Measurements from ENCODE around the gene SLC7A1.

The SLC7A1 gene

DNA sequence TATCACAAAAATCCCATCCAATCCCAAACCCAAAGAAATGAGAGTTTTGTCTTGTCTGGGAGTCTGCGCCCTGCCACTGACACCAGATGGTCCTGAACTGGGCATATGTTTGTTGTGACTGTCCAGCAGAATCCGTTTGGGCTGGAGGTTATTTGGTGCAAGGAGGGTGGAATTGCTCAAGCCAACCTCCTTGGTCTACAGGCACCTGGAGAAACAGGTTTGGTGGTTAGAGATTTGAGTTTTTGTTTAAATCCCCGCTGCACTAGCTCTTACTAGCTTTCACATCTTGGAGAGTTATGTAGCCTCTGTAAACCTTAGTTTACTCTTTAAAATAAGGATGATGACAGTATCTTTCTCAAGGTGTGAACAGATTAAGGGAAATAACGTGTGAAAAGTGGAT, 101.7 kb downstream of the SLC7A1 start:
- no peaks in the 10 kb centered on the region for H3K27me3 ChIP-seq (ENCODE audit: control insufficient read depth, insufficient read depth, low read length)
- H3K36me3 ChIP-seq (ENCODE audit: control insufficient read depth, low read depth, low read length) = no peaks in the 10 kb centered on the region
- no peak overlapping the region for H3K9ac ChIP-seq (ENCODE audit: low read length)
- no peak overlapping the region for H3K27ac ChIP-seq (ENCODE audit: low read length)
- no peaks in the 10 kb centered on the region for H3K9me3 ChIP-seq (ENCODE audit: control insufficient read depth, low read depth, low read length)
- H3K4me1 ChIP-seq (ENCODE audit: control insufficient read depth, low read depth, low read length) = peaks cover 8% of the 10 kb centered on the region
- no peak overlapping the region for H3K4me3 ChIP-seq (ENCODE audit: low read length)

DNA sequence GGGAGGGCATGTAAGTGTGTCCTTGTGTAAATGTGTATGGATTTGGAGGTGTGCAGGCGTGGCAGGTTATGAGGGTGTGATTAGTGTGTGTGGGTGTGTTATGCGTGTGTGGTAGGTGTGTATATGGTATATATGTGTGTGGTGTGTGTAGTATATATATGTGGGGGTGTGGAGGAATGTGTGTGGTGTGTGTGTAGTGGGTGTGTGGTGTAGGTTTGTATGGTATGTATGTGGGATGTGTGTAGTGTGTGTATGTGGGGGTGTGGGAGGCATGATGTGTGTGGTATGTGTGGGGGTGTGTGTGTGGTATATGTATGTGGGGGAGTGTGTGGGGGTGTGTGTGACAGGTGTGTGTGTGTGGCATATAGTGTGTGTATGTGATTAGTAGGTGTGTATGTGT, 104.2 kb downstream of the SLC7A1 start:
- H3K4me1 ChIP-seq (ENCODE audit: control insufficient read depth, low read depth, low read length) = peaks cover 9% of the 10 kb centered on the region

DNA sequence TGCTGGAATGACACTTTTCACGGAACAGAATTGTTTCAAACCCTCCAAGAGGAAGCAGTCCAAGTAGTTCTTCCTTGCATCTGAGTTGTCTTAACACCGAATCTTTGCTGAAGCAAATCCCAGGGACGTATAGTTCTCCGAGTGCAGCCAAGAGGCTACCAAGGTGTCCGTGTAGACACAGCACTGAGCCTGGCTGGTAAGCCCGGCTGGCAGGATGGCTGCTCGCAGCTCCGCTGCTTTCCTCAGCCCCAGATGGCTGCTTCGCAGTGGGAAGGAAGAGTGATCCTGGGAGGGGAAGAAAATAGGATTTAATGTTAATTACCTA, 105.0 kb downstream of the SLC7A1 start:
- Histone ChIP-seq H3K36me3 (ENCODE audit: control insufficient read depth, low read depth, low read length) (no peaks in the 10 kb centered on the region), H3K27me3 (ENCODE audit: control insufficient read depth, insufficient read depth, low read length) (no peaks in the 10 kb centered on the region), H3K4me3 (ENCODE audit: low read length) (no peak overlapping the region), H3K9ac (ENCODE audit: low read length) (no peak overlapping the region), H3K27ac (ENCODE audit: low read length) (no peak overlapping the region), H3K9me3 (ENCODE audit: control insufficient read depth, low read depth, low read length) (no peaks in the 10 kb centered on the region), H3K4me1 (ENCODE audit: control insufficient read depth, low read depth, low read length) (peaks cover 9% of the 10 kb centered on the region)

More for the DNA sequence above, 104.2 kb downstream of the SLC7A1 start:
- Histone ChIP-seq H3K27me3 (ENCODE audit: control insufficient read depth, insufficient read depth, low read length) (no peaks in the 10 kb centered on the region), H3K36me3 (ENCODE audit: control insufficient read depth, low read depth, low read length) (no peaks in the 10 kb centered on the region), H3K9ac (ENCODE audit: low read length) (no peak overlapping the region), H3K27ac (ENCODE audit: low read length) (no peak overlapping the region), H3K4me3 (ENCODE audit: low read length) (no peak overlapping the region), H3K9me3 (ENCODE audit: control insufficient read depth, low read depth, low read length) (no peaks in the 10 kb centered on the region)

DNA sequence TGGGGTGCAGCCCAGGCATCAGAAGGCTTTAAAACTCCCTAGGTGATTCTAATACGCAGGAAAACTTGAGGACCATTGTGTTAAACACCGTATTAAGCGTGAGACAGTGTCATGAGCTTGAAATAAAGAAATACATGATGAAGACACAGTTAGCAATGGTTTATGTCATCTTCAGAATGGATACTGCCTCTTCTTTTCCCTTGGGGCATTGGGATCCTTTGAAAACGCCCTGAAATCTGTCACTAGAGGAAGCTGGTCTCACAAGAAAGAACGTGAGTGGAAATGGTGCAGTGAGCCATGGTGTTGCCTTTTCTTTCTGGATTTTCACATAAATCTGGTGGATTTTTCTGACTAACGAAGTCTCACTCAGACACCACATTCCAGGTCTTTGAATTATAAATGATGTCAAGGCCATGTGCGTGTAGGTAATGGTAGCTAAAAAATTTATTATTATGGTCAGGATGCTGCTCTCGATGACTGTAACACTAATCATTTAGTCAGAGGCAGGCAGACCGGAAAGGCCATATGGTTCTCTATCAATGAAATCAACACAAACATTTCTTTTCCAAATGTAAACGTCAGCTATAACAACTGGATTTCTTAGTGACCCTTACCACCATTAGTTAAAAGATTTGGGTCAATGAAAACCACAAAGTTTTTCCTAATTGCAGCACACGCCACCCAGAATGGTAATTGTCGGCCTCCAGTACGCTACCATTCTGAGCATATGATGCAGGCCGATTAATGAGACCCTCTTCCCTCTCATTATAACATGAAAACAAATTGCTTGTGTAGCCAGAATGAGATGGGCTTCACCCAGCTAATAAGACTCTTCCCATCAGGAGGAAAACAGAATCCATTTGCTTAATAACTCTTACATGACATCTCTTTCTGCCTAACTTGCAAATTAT, 105.6 kb downstream of the SLC7A1 start:
- Histone ChIP-seq H3K36me3 (ENCODE audit: control insufficient read depth, low read depth, low read length) (no peaks in the 10 kb centered on the region), H3K9ac (ENCODE audit: low read length) (no peak overlapping the region), H3K27me3 (ENCODE audit: control insufficient read depth, insufficient read depth, low read length) (no peaks in the 10 kb centered on the region), H3K27ac (ENCODE audit: low read length) (no peak overlapping the region), H3K9me3 (ENCODE audit: control insufficient read depth, low read depth, low read length) (no peaks in the 10 kb centered on the region), H3K4me1 (ENCODE audit: control insufficient read depth, low read depth, low read length) (peaks cover 9% of the 10 kb centered on the region), H3K4me3 (ENCODE audit: low read length) (no peak overlapping the region)

DNA sequence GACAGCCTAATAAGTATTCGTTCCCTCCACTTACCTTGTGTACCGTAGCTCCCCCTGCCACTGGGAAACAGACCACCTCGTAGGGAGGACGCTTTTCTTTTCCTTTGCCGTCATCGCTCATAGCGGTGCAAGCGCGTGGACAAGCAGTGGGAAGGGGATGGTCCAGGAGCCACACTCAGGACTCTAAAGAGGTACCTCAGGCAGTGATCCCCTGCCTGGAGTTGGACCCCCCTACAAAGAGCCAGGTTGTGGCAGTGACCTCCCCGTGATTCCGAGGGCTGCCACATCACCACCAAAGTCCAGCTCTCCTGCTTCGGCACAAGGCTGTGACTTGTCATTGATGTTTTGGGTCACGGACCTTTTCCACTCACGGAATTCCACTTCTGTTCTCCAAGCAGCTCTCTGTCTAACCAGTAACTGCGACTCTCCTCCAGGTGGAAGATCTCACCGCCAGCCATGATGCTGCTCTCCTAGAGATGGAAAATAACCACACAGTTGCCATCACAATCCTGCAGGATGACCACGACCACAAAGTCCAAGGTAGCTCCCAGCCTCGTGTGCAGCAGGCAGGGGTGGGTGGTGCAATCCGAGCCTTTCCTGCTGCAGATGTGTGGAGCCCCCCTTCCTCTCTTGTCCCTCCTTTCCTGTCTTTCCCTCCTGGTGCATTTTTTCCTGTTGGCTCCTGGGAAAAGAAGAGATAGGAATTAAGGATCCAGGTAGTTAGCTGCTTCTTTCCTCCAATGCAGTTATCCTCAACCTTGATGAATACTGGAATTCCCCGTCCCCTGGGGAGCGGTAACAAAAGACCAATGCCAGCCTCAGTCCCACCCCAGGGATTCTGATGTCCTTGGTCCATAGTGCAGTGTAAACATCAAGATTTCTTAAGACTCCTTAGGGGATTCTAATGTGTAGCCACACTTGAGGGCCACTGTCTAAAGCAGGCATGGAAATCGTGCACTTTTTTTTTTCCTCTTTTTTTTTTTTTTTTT, 107.7 kb downstream of the SLC7A1 start:
- H3K9ac ChIP-seq (ENCODE audit: low read length) = no peak overlapping the region
- no peaks in the 10 kb centered on the region for H3K36me3 ChIP-seq (ENCODE audit: control insufficient read depth, low read depth, low read length)
- no peaks in the 10 kb centered on the region for H3K27me3 ChIP-seq (ENCODE audit: control insufficient read depth, insufficient read depth, low read length)
- no peak overlapping the region for H3K4me3 ChIP-seq (ENCODE audit: low read length)
- no peak overlapping the region for H3K27ac ChIP-seq (ENCODE audit: low read length)
- H3K9me3 ChIP-seq (ENCODE audit: control insufficient read depth, low read depth, low read length) = no peaks in the 10 kb centered on the region
- peaks cover 20% of the 10 kb centered on the region for H3K4me1 ChIP-seq (ENCODE audit: control insufficient read depth, low read depth, low read length)

DNA sequence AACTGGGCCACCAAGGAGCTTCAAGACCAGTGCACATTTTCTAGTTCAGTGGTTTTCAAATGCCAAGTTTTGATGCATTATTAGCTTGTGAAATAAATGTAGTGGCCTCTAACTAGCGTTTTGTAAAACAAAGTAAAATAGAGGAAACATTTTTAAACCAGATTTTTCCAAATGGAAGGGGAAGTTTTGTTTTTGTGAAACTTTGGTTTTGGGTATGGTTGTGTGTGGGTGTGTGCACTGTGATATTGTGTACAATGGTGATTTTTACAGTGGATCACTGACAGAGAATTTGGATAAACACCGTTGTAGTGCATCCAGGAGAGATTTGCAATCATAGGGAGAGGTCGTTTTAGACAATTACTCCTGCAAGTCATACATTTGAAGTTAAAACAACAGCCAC, 108.9 kb downstream of the SLC7A1 start:
- Histone ChIP-seq H3K27me3 (ENCODE audit: control insufficient read depth, insufficient read depth, low read length) (no peaks in the 10 kb centered on the region), H3K4me1 (ENCODE audit: control insufficient read depth, low read depth, low read length) (peaks cover 20% of the 10 kb centered on the region), H3K27ac (ENCODE audit: low read length) (no peak overlapping the region), H3K4me3 (ENCODE audit: low read length) (no peak overlapping the region), H3K9me3 (ENCODE audit: control insufficient read depth, low read depth, low read length) (no peaks in the 10 kb centered on the region), H3K9ac (ENCODE audit: low read length) (no peak overlapping the region), H3K36me3 (ENCODE audit: control insufficient read depth, low read depth, low read length) (no peaks in the 10 kb centered on the region)

DNA sequence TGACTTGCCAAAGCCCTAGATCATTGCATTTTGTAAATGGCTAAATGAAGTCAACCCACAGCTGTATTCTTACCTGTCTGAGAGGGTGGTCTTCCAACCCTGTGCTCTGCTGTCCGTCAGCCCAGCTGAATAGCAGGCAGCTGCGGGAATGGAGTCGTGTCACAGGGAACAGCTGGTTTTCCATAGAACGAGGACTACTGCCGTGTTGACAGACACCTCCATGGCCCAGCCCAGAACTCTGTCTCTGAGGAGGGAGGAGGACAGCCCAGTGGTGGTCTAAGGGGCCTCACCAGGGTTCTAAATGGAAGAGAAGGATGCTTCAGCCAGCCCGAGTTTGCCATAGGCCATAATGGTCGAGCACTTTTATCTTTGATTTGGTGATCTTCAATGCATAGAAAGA, 110.7 kb downstream of the SLC7A1 start:
- no peak overlapping the region for H3K27ac ChIP-seq (ENCODE audit: low read length)

DNA sequence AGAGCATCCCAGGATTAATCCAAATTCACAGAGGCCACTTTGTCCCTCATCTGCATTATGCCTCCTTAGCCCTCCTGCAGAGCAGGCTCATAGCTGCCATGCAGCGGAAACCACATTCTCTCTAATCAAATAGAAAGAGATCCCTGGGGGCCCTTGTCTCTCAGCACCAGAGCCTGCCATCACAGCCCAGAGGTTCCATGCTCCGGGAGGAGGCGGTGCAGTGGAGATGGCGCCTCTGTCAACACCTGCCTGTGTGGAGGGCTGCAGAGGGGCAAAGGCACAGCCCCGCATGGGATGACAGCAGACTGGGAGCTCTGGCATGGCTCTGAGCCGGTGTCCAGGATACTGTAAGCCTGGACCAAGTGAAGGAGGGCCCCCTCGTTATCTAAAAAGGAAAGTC, 111.3 kb downstream of the SLC7A1 start:
- Histone ChIP-seq H3K27me3 (ENCODE audit: control insufficient read depth, insufficient read depth, low read length) (no peaks in the 10 kb centered on the region), H3K36me3 (ENCODE audit: control insufficient read depth, low read depth, low read length) (no peaks in the 10 kb centered on the region), H3K4me1 (ENCODE audit: control insufficient read depth, low read depth, low read length) (peaks cover 20% of the 10 kb centered on the region), H3K9ac (ENCODE audit: low read length) (no peak overlapping the region), H3K27ac (ENCODE audit: low read length) (no peak overlapping the region), H3K9me3 (ENCODE audit: control insufficient read depth, low read depth, low read length) (no peaks in the 10 kb centered on the region), H3K4me3 (ENCODE audit: low read length) (no peak overlapping the region)

More for the DNA sequence above, 110.7 kb downstream of the SLC7A1 start:
- no peaks in the 10 kb centered on the region for H3K27me3 ChIP-seq (ENCODE audit: control insufficient read depth, insufficient read depth, low read length)
- no peaks in the 10 kb centered on the region for H3K9me3 ChIP-seq (ENCODE audit: control insufficient read depth, low read depth, low read length)
- H3K4me1 ChIP-seq (ENCODE audit: control insufficient read depth, low read depth, low read length) = peaks cover 20% of the 10 kb centered on the region
- no peaks in the 10 kb centered on the region for H3K36me3 ChIP-seq (ENCODE audit: control insufficient read depth, low read depth, low read length)
- no peak overlapping the region for H3K4me3 ChIP-seq (ENCODE audit: low read length)
- no peak overlapping the region for H3K9ac ChIP-seq (ENCODE audit: low read length)

DNA sequence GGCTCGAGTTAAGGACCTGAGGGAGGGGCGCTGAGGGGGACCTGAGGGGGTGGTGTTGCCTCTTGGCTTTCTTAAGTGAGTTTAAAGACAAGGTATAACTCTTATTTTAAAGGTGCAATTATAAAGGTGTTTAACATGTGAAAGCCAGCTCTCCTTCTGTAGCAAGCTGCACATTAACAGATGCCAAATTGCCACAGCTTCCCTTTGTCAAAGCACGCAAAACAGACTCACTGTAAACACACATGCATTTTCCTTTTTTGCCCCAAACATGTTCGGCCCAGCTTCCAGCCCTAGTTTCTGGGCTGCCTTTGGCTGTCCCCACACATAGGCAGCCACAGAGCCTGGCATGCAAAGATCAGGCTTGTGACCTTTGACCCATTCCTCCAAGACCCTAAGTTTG, 111.9 kb downstream of the SLC7A1 start:
- peak overlapping the region; percentile 22 for H3K4me3 ChIP-seq (ENCODE audit: low read length)
- peaks cover 20% of the 10 kb centered on the region for H3K4me1 ChIP-seq (ENCODE audit: control insufficient read depth, low read depth, low read length)
- H3K9ac ChIP-seq (ENCODE audit: low read length) = no peak overlapping the region
- no peaks in the 10 kb centered on the region for H3K27me3 ChIP-seq (ENCODE audit: control insufficient read depth, insufficient read depth, low read length)
- H3K36me3 ChIP-seq (ENCODE audit: control insufficient read depth, low read depth, low read length) = no peaks in the 10 kb centered on the region
- no peak overlapping the region for H3K27ac ChIP-seq (ENCODE audit: low read length)
- no peaks in the 10 kb centered on the region for H3K9me3 ChIP-seq (ENCODE audit: control insufficient read depth, low read depth, low read length)

DNA sequence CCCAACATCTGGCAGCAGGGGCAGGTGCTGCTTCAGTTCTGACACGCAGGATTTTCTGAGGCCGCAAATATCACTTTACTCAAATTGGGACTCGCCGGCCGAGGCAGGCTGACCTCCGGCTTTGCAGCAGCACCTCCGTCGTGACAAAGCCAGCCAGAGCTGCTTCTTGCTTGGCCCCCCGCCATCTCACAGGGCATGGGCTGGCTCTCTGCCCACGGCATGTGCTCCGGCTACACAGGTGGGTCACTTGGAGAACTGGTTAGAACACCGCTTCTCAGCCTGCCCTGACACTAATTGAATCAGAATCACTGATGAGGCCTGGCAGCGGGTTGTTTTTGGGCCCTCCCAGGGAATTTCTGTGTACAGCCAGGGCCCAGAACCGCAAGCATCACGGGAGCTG, 112.3 kb downstream of the SLC7A1 start:
- no peak overlapping the region for H3K27ac ChIP-seq (ENCODE audit: low read length)
- H3K4me1 ChIP-seq (ENCODE audit: control insufficient read depth, low read depth, low read length) = peaks cover 20% of the 10 kb centered on the region
- no peaks in the 10 kb centered on the region for H3K9me3 ChIP-seq (ENCODE audit: control insufficient read depth, low read depth, low read length)
- no peaks in the 10 kb centered on the region for H3K27me3 ChIP-seq (ENCODE audit: control insufficient read depth, insufficient read depth, low read length)
- H3K9ac ChIP-seq (ENCODE audit: low read length) = no peak overlapping the region
- H3K4me3 ChIP-seq (ENCODE audit: low read length) = no peak overlapping the region
- H3K36me3 ChIP-seq (ENCODE audit: control insufficient read depth, low read depth, low read length) = no peaks in the 10 kb centered on the region

DNA sequence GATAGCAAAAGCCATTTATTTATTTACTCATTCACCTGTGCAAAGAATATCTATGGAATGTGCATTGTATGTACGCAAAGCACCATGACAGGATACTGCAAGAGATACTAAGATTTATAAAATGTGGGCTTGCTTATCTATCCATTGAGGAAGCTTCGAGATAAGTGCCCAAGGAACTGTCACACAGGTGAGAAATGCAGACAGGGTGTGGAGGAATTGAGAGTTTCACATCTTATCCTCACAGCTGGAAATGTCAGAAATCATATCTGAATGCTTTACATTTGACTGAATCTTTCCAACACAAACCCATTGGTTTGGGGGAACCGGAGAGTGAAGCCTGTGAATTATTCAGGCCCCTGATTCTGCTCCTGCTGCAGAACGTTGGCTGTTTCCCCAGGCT, 113.0 kb downstream of the SLC7A1 start:
- no peak overlapping the region for H3K9ac ChIP-seq (ENCODE audit: low read length)
- peaks cover 14% of the 10 kb centered on the region for H3K4me1 ChIP-seq (ENCODE audit: control insufficient read depth, low read depth, low read length)
- H3K27me3 ChIP-seq (ENCODE audit: control insufficient read depth, insufficient read depth, low read length) = no peaks in the 10 kb centered on the region
- no peak overlapping the region for H3K27ac ChIP-seq (ENCODE audit: low read length)
- H3K36me3 ChIP-seq (ENCODE audit: control insufficient read depth, low read depth, low read length) = no peaks in the 10 kb centered on the region
- H3K4me3 ChIP-seq (ENCODE audit: low read length) = no peak overlapping the region
- no peaks in the 10 kb centered on the region for H3K9me3 ChIP-seq (ENCODE audit: control insufficient read depth, low read depth, low read length)

All from iPS-18a (cell line).